ENCODE results near the gene C15orf39.

The C15orf39 gene

GRCh38 chr15:75205064-75205395 lies 3.3 kb downstream of the C15orf39 start:
- H3K36me3 ChIP-seq (ENCODE audit: control insufficient read depth in 2 of 2, insufficient read depth in 1 of 2, low read length in 2 of 2): peaks cover 15 to 49% of the 10 kb centered on the region in 2 experiments
- TF ChIP-seq ZNF600 (tag by site-specific recombination; IDR thresholded peaks at IDR 0.05) (no peak), ZNF391 (tag by site-specific recombination; IDR thresholded peaks at IDR 0.05; ENCODE audit: borderline replicate concordance, low read depth) (0 out of 2 replicates have a peak, but pooled peaks have one; percentile 7), PRDM2 (tag by site-specific recombination; IDR thresholded peaks at IDR 0.05; ENCODE audit: borderline replicate concordance) (no peak), HOXC10 (CRISPR knock-in tag; IDR thresholded peaks at IDR 0.05) (no peak), ZNF473 (tag by site-specific recombination; IDR thresholded peaks at IDR 0.05) (no peak), ZNF184 (tag by site-specific recombination; IDR thresholded peaks at IDR 0.05) (0 out of 2 replicates have a peak, but pooled peaks have one; percentile 18), PRDM4 (tag by site-specific recombination; IDR thresholded peaks at IDR 0.05) (no peak), ZNF645 (tag by site-specific recombination; IDR thresholded peaks at IDR 0.05) (no peak), ZNF324 (tag by site-specific recombination; IDR thresholded peaks at IDR 0.05) (0 out of 2 replicates have a peak, but pooled peaks have one; percentile 1)
- POLR2A ChIA-PET: interaction anchor here (0.9 to 1.3 kb wide), 4 partner anchors 172 to 180 kb away, joined by 3 to 6 read pairs (median 4); no protein-coding TSS in a partner anchor
- no peak overlapping the region for H3K4me3 ChIP-seq (ENCODE audit: low read depth, low read length)
- CTCF ChIA-PET: interaction anchor here (0.5 to 4.7 kb wide), 16 partner anchors 10 to 418 kb away, joined by 3 to 114 read pairs (median 6); no protein-coding TSS in a partner anchor
- H3K4me1 ChIP-seq (ENCODE audit: control insufficient read depth, insufficient read depth, low read length): peaks cover 21% of the 10 kb centered on the region
- no peak overlapping the region for H3K27ac ChIP-seq (ENCODE audit: extremely low read depth, low read depth, low read length)
- no peaks in the 10 kb centered on the region for H3K9me3 ChIP-seq (ENCODE audit: control insufficient read depth, insufficient read depth, low read depth, low read length)

GRCh38 chr15:75206006-75206405 lies 4.3 kb downstream of the C15orf39 start:
- ChIA-PET CTCF (interaction anchor here (0.7 to 4.7 kb wide), 3 partner anchors 165 to 435 kb away, joined by 3 to 114 read pairs (median 21); no protein-coding TSS in a partner anchor), POLR2A (interaction anchor here (1.5 kb wide), 1 partner anchor 172 kb away, joined by 3 read pairs; no protein-coding TSS in a partner anchor)
- Histone ChIP-seq H3K36me3 (ENCODE audit: control insufficient read depth in 2 of 2, insufficient read depth in 1 of 2, low read length in 2 of 2) (peaks cover 15 to 59% of the 10 kb centered on the region in 2 experiments), H3K4me3 (ENCODE audit: low read depth, low read length) (no peak overlapping the region), H3K9me3 (ENCODE audit: control insufficient read depth, insufficient read depth, low read depth, low read length) (no peaks in the 10 kb centered on the region), H3K4me1 (ENCODE audit: control insufficient read depth, insufficient read depth, low read length) (peaks cover 20% of the 10 kb centered on the region), H3K27ac (ENCODE audit: extremely low read depth, low read depth, low read length) (no peak overlapping the region)
- TF ChIP-seq IKZF3 (tag by site-specific recombination; IDR thresholded peaks at IDR 0.05) (no peak), ZNF777 (tag by site-specific recombination; IDR thresholded peaks at IDR 0.05; ENCODE audit: borderline replicate concordance) (no peak), ZNF202 (tag by site-specific recombination; IDR thresholded peaks at IDR 0.05; ENCODE audit: borderline replicate concordance) (no peak), GLI4 (tag by site-specific recombination; IDR thresholded peaks at IDR 0.05) (no peak), ZNF214 (tag by site-specific recombination; IDR thresholded peaks at IDR 0.05; ENCODE audit: borderline replicate concordance) (no peak), ZNF701 (tag by site-specific recombination; IDR thresholded peaks at IDR 0.05) (no peak), KLF10 (tag by site-specific recombination; IDR thresholded peaks at IDR 0.05) (no peak), ZNF423 (tag by site-specific recombination; IDR thresholded peaks at IDR 0.05) (no peak), BCL11B (tag by site-specific recombination; IDR thresholded peaks at IDR 0.05; ENCODE audit: low read depth) (no peak), ZNF660 (tag by site-specific recombination; IDR thresholded peaks at IDR 0.05) (no peak), PRDM4 (tag by site-specific recombination; IDR thresholded peaks at IDR 0.05) (no peak), ZNF664 (tag by site-specific recombination; IDR thresholded peaks at IDR 0.05) (no peak)

Data from HEK293 (cell line).